NCI-H82 (cell line): Measurements from ENCODE around the gene DPH7.
"Not testable (repeated sequence)": the region's sequence is repeated elsewhere in the genome, so short reads cannot be mapped to it uniquely, and the experiment has no call there.

ENCODE experiments used
- DNase-seq: peaks from one replicate; lab custom pipeline; 2025; lab: John Stamatoyannopoulos, UW

The DPH7 gene

GRCh38 chr9:137606005-137606621 lies 27.4 kb upstream of the DPH7 start:
- peak; percentile 54 for DNase-seq

- DNase-seq, result peak; percentile 92
Observed at GRCh38 chr9:137605121-137606004, 26.6 kb upstream of the DPH7 start, which contains the start of gene ARRDC1. ARRDC1 (plus strand) TSS chr9:137605686; CDS start chr9:137605718, 32 bp downstream.

- peak; percentile 33 for DNase-seq
Observed at GRCh38 chr9:137604345-137605086, 25.8 kb upstream of the DPH7 start.

GRCh38 chr9:137603879-137604278 lies 25.2 kb upstream of the DPH7 start:
- no peak for DNase-seq

- peak; percentile 64 for DNase-seq
Observed at GRCh38 chr9:137602661-137603060, 23.9 kb upstream of the DPH7 start.

- DNase-seq, result no peak
Observed at GRCh38 chr9:137598943-137599342, 20.2 kb upstream of the DPH7 start.

GRCh38 chr9:137596577-137596976 lies 17.9 kb upstream of the DPH7 start:
- not testable (repeated sequence) for DNase-seq

- DNase-seq, result peak; percentile 33
Observed at GRCh38 chr9:137593176-137593575, 14.5 kb upstream of the DPH7 start.

GRCh38 chr9:137592767-137593166 lies 14.0 kb upstream of the DPH7 start:
- DNase-seq, result no peak

GRCh38 chr9:137590469-137591383 lies 12.0 kb upstream of the DPH7 start, which contains the start of gene ZMYND19:
ZMYND19 (minus strand) TSS chr9:137590512; CDS start chr9:137590263, 249 bp downstream.
- peak; percentile 93 for DNase-seq

- DNase-seq, result no peak
Observed at GRCh38 chr9:137590123-137590468, 11.4 kb upstream of the DPH7 start.

GRCh38 chr9:137589441-137590122 lies 10.9 kb upstream of the DPH7 start:
- peak; percentile 14 for DNase-seq

GRCh38 chr9:137588891-137589290 lies 10.2 kb upstream of the DPH7 start:
- DNase-seq, result no peak

- no peak for DNase-seq
Observed at GRCh38 chr9:137588311-137588710, 9.6 kb upstream of the DPH7 start.

- no peak for DNase-seq
Observed at GRCh38 chr9:137586854-137587253, 8.1 kb upstream of the DPH7 start.

- DNase-seq, result no peak
Observed at GRCh38 chr9:137583957-137584356, 5.2 kb upstream of the DPH7 start.

GRCh38 chr9:137583347-137583746 lies 4.6 kb upstream of the DPH7 start:
- DNase-seq, result no peak

GRCh38 chr9:137582286-137582860 lies 3.6 kb upstream of the DPH7 start:
- DNase-seq, result peak; percentile 26

- no peak for DNase-seq
Observed at GRCh38 chr9:137581361-137582285, 2.9 kb upstream of the DPH7 start.
